IMR-90 (cell line): ENCODE measurements around the gene TMEM72. TPM values are rescaled to one million over a fixed set of nuclear protein-coding genes. Genes with fewer than 3 reads are reported as not detected.

Experiments
- ATAC-seq: fragments of 200-7000 bp; cut with Tn5 transposase; 2 replicates; pipeline ENCODE4 v1.9.1; 2020; ENCODE audit warnings: low read depth, mild to moderate bottlenecking, moderate library complexity
- BruUV-seq: library from RNA; stranded (reverse); fragments of 400-500 nt; replicated peaks from 2 replicates; lab custom pipeline; 2021; lab: Mats Ljungman, UMichigan
- CTCF ChIA-PET: fragments of 300-600 bp; formaldehyde crosslinking; extraction: SDS; loops from one replicate; lab custom pipeline; 2021; ENCODE audit warnings: antibody characterized with exemption; lab: Yijun Ruan, JAX
- POLR2A ChIA-PET: fragments of 300-600 bp; sonication (Branson Sonifier 250); formaldehyde crosslinking; loops from one replicate; lab custom pipeline; 2022; ENCODE audit warnings: antibody characterized with exemption; ENCODE audit not compliant: unreplicated experiment; lab: Charles Lee
- DNase-seq: peaks from one replicate; pipeline ENCODE4 v3.0.0; 2013
- H2AFZ ChIP-seq: replicated peaks from 2 replicates; pipeline ENCODE3; 2013; ENCODE audit warnings: low read length, mild to moderate bottlenecking; ENCODE audit not compliant: poor library complexity
- H2AK5ac ChIP-seq: 2 replicates; pipeline ENCODE4 v1.6.1; 2013; ENCODE audit warnings: low read depth, low read length, inconsistent platforms
- H2AK9ac ChIP-seq: replicated peaks from 2 replicates; pipeline ENCODE3; 2013; ENCODE audit warnings: mild to moderate bottlenecking, low read depth, low read length, moderate library complexity; ENCODE audit not compliant: poor library complexity
- H2BK120ac ChIP-seq: 2 replicates; pipeline ENCODE4 v1.6.1; 2013; ENCODE audit warnings: low read depth, low read length, inconsistent platforms
- H2BK15ac ChIP-seq: 3 replicates; pipeline ENCODE4 v1.6.1; 2013; ENCODE audit warnings: low read depth, low read length, inconsistent platforms
- H2BK20ac ChIP-seq: 2 replicates; pipeline ENCODE4 v1.6.1; 2013; ENCODE audit warnings: low read depth, mild to moderate bottlenecking, inconsistent platforms, low read length, moderate library complexity
- H2BK5ac ChIP-seq: 2 replicates; pipeline ENCODE4 v1.6.1; 2013; ENCODE audit warnings: mild to moderate bottlenecking, low read depth, low read length, inconsistent platforms; ENCODE audit not compliant: poor library complexity, severe bottlenecking
- H3K14ac ChIP-seq: replicated peaks from 2 replicates; pipeline ENCODE4 v1.6.1; 2013; ENCODE audit warnings: low read depth, low read length, inconsistent platforms
- H3K18ac ChIP-seq: 2 replicates; pipeline ENCODE4 v1.6.1; 2013; ENCODE audit warnings: low read depth, low read length, control low read depth
- H3K23ac ChIP-seq: 2 replicates; pipeline ENCODE4 v1.6.1; 2013; ENCODE audit warnings: low read depth, low read length, inconsistent platforms
- H3K27ac ChIP-seq: 2 replicates; pipeline ENCODE4 v1.5.1; 2013; ENCODE audit warnings: mild to moderate bottlenecking, control low read depth, low read length; ENCODE audit not compliant: insufficient read depth
- H3K27me3 ChIP-seq: 2 replicates; pipeline ENCODE4 v1.6.1; 2013; ENCODE audit warnings: low read length; ENCODE audit not compliant: control insufficient read depth, insufficient read depth
- H3K36me3 ChIP-seq: 2 replicates; pipeline ENCODE4 v1.6.1; 2013; ENCODE audit warnings: low read length, mixed read lengths; ENCODE audit not compliant: control insufficient read depth, insufficient read depth
- H3K4ac ChIP-seq: 2 replicates; pipeline ENCODE4 v1.6.1; 2013; ENCODE audit warnings: low read depth, low read length, inconsistent platforms
- H3K4me1 ChIP-seq: 2 replicates; pipeline ENCODE4 v1.6.1; 2013; ENCODE audit warnings: low read length, mixed read lengths; ENCODE audit not compliant: control insufficient read depth, insufficient read depth
- H3K4me2 ChIP-seq: 2 replicates; pipeline ENCODE4 v1.6.1; 2013; ENCODE audit warnings: low read depth, mild to moderate bottlenecking, control low read depth, low read length, moderate library complexity
- H3K4me3 ChIP-seq: 2 replicates; pipeline ENCODE4 v1.5.1; 2013; ENCODE audit warnings: low read depth, mild to moderate bottlenecking, control low read depth, low read length, moderate library complexity; ENCODE audit not compliant: insufficient read depth
- H3K56ac ChIP-seq: 2 replicates; pipeline ENCODE4 v1.6.1; 2013; ENCODE audit warnings: low read length, inconsistent platforms; ENCODE audit not compliant: insufficient read depth; ENCODE audit errors: extremely low read depth
- H3K79me1 ChIP-seq, 2 experiments: 2 replicates each; pipeline ENCODE4 v1.6.1; 2013; ENCODE audit warnings: low read length in 2 of 2, inconsistent platforms in 1 of 2, low read depth in 1 of 2
- H3K9ac ChIP-seq: 2 replicates; pipeline ENCODE4 v1.6.1; 2013; ENCODE audit warnings: low read depth, low read length, control low read depth
- H3K9me1 ChIP-seq: 2 replicates; pipeline ENCODE4 v1.6.1; 2013; ENCODE audit warnings: low read length, inconsistent platforms; ENCODE audit not compliant: insufficient read depth
- H3K9me3 ChIP-seq: 2 replicates; pipeline ENCODE4 v1.6.1; 2013; ENCODE audit warnings: low read length; ENCODE audit not compliant: control insufficient read depth, insufficient read depth
- H4K20me1 ChIP-seq: 2 replicates; pipeline ENCODE4 v1.6.1; 2013; ENCODE audit warnings: low read length, inconsistent platforms; ENCODE audit not compliant: insufficient read depth
- H4K5ac ChIP-seq: 2 replicates; pipeline ENCODE4 v1.6.1; 2013; ENCODE audit warnings: mild to moderate bottlenecking, low read depth, low read length, control low read depth
- H4K8ac ChIP-seq, 2 experiments: 2 replicates each; pipeline ENCODE4 v1.6.1; 2013; ENCODE audit warnings: low read depth in 2 of 2, low read length in 2 of 2, control low read depth in 1 of 2, inconsistent platforms in 1 of 2
- H4K91ac ChIP-seq: 2 replicates; pipeline ENCODE4 v1.6.1; 2013; ENCODE audit warnings: low read depth, low read length, inconsistent platforms; ENCODE audit not compliant: insufficient read depth
- BHLHE40 ChIP-seq: fragments of 150-350 bp; IDR thresholded peaks from 2 replicates; pipeline ENCODE4 v1.6.1; 2016; ENCODE audit warnings: mild to moderate bottlenecking, low read depth, low read length
- CEBPB ChIP-seq: IDR thresholded peaks from 2 replicates; pipeline ENCODE4 v1.6.1; 2012; ENCODE audit warnings: low read depth, low read length, improper control_type of control experiment
- CHD1 ChIP-seq: IDR thresholded peaks from 2 replicates; pipeline ENCODE4 v1.6.1; 2012; ENCODE audit warnings: low read depth, low read length, improper control_type of control experiment
- FOS ChIP-seq: fragments of 150-350 bp; IDR thresholded peaks from 2 replicates; pipeline ENCODE4 v1.6.1; 2016; ENCODE audit warnings: low read depth, low read length
- MAFK ChIP-seq: IDR thresholded peaks from 2 replicates; pipeline ENCODE4 v1.6.1; 2012; ENCODE audit warnings: low read depth, low read length, improper control_type of control experiment
- MAZ ChIP-seq: IDR thresholded peaks from 2 replicates; pipeline ENCODE4 v1.6.1; 2012; ENCODE audit warnings: low read depth, mild to moderate bottlenecking, low read length, improper control_type of control experiment, moderate library complexity, borderline replicate concordance
- MXI1 ChIP-seq: IDR thresholded peaks from 2 replicates; pipeline ENCODE4 v1.6.1; 2012; ENCODE audit warnings: low read depth, mild to moderate bottlenecking, low read length, moderate library complexity, borderline replicate concordance
- NFE2L2 ChIP-seq: fragments of 150-350 bp; IDR thresholded peaks from 2 replicates; pipeline ENCODE4 v1.6.1; 2016; ENCODE audit warnings: low read depth, mild to moderate bottlenecking, low read length
- POLR2A ChIP-seq: IDR thresholded peaks from 2 replicates; pipeline ENCODE4 v1.6.1; 2012; ENCODE audit warnings: mild to moderate bottlenecking, low read depth, low read length
- RAD21 ChIP-seq: IDR thresholded peaks from 2 replicates; pipeline ENCODE4 v1.6.1; 2012; ENCODE audit warnings: low read length, improper control_type of control experiment
- RCOR1 ChIP-seq: IDR thresholded peaks from 2 replicates; pipeline ENCODE4 v1.6.1; 2012; ENCODE audit warnings: mild to moderate bottlenecking, low read length, improper control_type of control experiment; ENCODE audit not compliant: insufficient replicate concordance
- RFX5 ChIP-seq: IDR thresholded peaks from 2 replicates; pipeline ENCODE4 v1.8.0; 2012; ENCODE audit warnings: low read depth, mild to moderate bottlenecking, low read length, moderate library complexity
- SMC3 ChIP-seq: fragments of 150-350 bp; IDR thresholded peaks from 2 replicates; pipeline ENCODE4 v1.6.1; 2016; ENCODE audit warnings: low read depth, mild to moderate bottlenecking, antibody characterized with exemption, low read length, moderate library complexity
- WGBS, 2 experiments: methylation state at CpG; one replicate each; pipeline versions ENCODE4 v1.1.5 to v1.1.7; 2013; ENCODE audit warnings: missing lambda C conversion rate in 2 of 2; ENCODE audit not compliant: insufficient read length in 1 of 2; ENCODE audit errors: extremely low coverage in 2 of 2; 5-methylcytosine and 5-hydroxymethylcytosine counted together
- dilution Hi-C: fragments of 300-500 bp; cut with HindIII; formaldehyde crosslinking; loops from one replicate; pipeline ENCODE4 v1.14.3; 2018; ENCODE audit warnings: low sequenced_read_pairs; ENCODE audit not compliant: unreplicated experiment
- in situ Hi-C: fragments of 300-500 bp; cut with MboI; formaldehyde crosslinking; loops from 3 replicates; pipeline ENCODE4 v1.14.3; 2019; ENCODE audit warnings: low sequenced_read_pairs, inconsistent platforms, mixed read lengths
- intact Hi-C: fragments of 100-400 bp; cut with micrococcal nuclease; formaldehyde crosslinking; loops from 2 replicates; pipeline ENCODE4 v1.10.0; 2022
- polyA plus RNA-seq, 3 experiments: library from polyadenylated mRNA; depleted of rRNA; stranded (reverse); fragments of >200 nt; gene quantifications; 2 replicates each; pipeline ENCODE4 v1.2.3, GENCODE V29; 2012; ENCODE audit warnings: low replicate concordance in 1 of 3
- total RNA-seq: library from RNA; depleted of rRNA; stranded (reverse); fragments of >200 nt; gene quantifications from 2 replicates; pipeline ENCODE4 v1.2.3, GENCODE V29; 2012
- TF ChIP-seq, protein P1 (sequence below): fragments of 150-350 bp; IDR thresholded peaks from 2 replicates; pipeline ENCODE4 v1.6.1; 2016; ENCODE audit warnings: low read depth, mild to moderate bottlenecking, low read length, moderate library complexity, borderline replicate concordance
- TF ChIP-seq, protein P2 (sequence below): conservative IDR thresholded peaks from 2 replicates; pipeline ENCODE4 v1.5.1; 2012; ENCODE audit warnings: mild to moderate bottlenecking, low read depth, low read length, improper control_type of control experiment
- TF ChIP-seq, protein P3 (sequence below): fragments of 150-350 bp; IDR thresholded peaks from 2 replicates; pipeline ENCODE4 v1.6.1; 2017; ENCODE audit warnings: mild to moderate bottlenecking, antibody characterized with exemption, low read length, low read depth

The TMEM72 gene
- total and polyA plus RNA-seq, 2 of the 4 experiments (the other 2 are of a cell fraction): not detected

- no peak overlapping the region for H2AFZ ChIP-seq
- peaks cover 50% of the 10 kb centered on the region for H3K27me3 ChIP-seq
- no peak overlapping the region for H3K9ac ChIP-seq
- H3K4me2 ChIP-seq: no peak overlapping the region
- POLR2A ChIA-PET: no interaction called here
- BruUV-seq: no TSS peak
- H2BK5ac ChIP-seq: no peak overlapping the region
- WGBS, 2 experiments: no CpG with 5 or more reads among the region's 7 CpGs
- no peak overlapping the region for H3K56ac ChIP-seq
- CTCF ChIA-PET: interaction anchor here (0.6 kb wide), 1 partner anchor 42 kb away, joined by 9 read pairs; no protein-coding TSS in a partner anchor
- H4K91ac ChIP-seq: no peak overlapping the region
- H2BK20ac ChIP-seq: no peak overlapping the region
- no peak overlapping the region for H2AK9ac ChIP-seq
- no peaks in the 10 kb centered on the region for H3K36me3 ChIP-seq
- no peak for ATAC-seq
- no peak overlapping the region for H3K18ac ChIP-seq
- no peak overlapping the region for H3K4ac ChIP-seq
- TF ChIP-seq RCOR1: no peak
- TF ChIP-seq, protein P1, sequence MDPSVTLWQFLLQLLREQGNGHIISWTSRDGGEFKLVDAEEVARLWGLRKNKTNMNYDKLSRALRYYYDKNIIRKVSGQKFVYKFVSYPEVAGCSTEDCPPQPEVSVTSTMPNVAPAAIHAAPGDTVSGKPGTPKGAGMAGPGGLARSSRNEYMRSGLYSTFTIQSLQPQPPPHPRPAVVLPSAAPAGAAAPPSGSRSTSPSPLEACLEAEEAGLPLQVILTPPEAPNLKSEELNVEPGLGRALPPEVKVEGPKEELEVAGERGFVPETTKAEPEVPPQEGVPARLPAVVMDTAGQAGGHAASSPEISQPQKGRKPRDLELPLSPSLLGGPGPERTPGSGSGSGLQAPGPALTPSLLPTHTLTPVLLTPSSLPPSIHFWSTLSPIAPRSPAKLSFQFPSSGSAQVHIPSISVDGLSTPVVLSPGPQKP: no peak
- TF ChIP-seq FOS: no peak
- no peak for TF ChIP-seq CEBPB
- TF ChIP-seq NFE2L2: no peak
- TF ChIP-seq MXI1: no peak
- no peak for TF ChIP-seq RFX5
- TF ChIP-seq MAFK: no peak
- no peak for TF ChIP-seq CHD1
- TF ChIP-seq RAD21: no peak
- TF ChIP-seq BHLHE40: no peak
- no peak for TF ChIP-seq SMC3
- TF ChIP-seq POLR2A: no peak
- TF ChIP-seq MAZ: no peak
- TF ChIP-seq, protein P2, sequence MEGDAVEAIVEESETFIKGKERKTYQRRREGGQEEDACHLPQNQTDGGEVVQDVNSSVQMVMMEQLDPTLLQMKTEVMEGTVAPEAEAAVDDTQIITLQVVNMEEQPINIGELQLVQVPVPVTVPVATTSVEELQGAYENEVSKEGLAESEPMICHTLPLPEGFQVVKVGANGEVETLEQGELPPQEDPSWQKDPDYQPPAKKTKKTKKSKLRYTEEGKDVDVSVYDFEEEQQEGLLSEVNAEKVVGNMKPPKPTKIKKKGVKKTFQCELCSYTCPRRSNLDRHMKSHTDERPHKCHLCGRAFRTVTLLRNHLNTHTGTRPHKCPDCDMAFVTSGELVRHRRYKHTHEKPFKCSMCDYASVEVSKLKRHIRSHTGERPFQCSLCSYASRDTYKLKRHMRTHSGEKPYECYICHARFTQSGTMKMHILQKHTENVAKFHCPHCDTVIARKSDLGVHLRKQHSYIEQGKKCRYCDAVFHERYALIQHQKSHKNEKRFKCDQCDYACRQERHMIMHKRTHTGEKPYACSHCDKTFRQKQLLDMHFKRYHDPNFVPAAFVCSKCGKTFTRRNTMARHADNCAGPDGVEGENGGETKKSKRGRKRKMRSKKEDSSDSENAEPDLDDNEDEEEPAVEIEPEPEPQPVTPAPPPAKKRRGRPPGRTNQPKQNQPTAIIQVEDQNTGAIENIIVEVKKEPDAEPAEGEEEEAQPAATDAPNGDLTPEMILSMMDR: no peak
- TF ChIP-seq, protein P3, sequence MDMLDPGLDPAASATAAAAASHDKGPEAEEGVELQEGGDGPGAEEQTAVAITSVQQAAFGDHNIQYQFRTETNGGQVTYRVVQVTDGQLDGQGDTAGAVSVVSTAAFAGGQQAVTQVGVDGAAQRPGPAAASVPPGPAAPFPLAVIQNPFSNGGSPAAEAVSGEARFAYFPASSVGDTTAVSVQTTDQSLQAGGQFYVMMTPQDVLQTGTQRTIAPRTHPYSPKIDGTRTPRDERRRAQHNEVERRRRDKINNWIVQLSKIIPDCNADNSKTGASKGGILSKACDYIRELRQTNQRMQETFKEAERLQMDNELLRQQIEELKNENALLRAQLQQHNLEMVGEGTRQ: no peak
- dilution Hi-C loops: no loop called here
- H4K8ac ChIP-seq: no peak overlapping the region
- H3K9me3 ChIP-seq: no peaks in the 10 kb centered on the region
- no peaks in the 10 kb centered on the region for H4K20me1 ChIP-seq
- no peak overlapping the region for H2BK120ac ChIP-seq
- no peaks in the 10 kb centered on the region for H3K79me1 ChIP-seq
- no peaks in the 10 kb centered on the region for H3K9me1 ChIP-seq
- intact Hi-C loops: no loop called here
- H3K23ac ChIP-seq: no peak overlapping the region
- H3K4me3 ChIP-seq: no peak overlapping the region
- H2BK15ac ChIP-seq: no peak overlapping the region
- DNase-seq: no peak
- no peak overlapping the region for H2AK5ac ChIP-seq
- H3K27ac ChIP-seq: no peak overlapping the region
- in situ Hi-C loops: no loop called here
- H4K5ac ChIP-seq: no peak overlapping the region
- H3K4me1 ChIP-seq: no peaks in the 10 kb centered on the region
- no peak overlapping the region for H3K14ac ChIP-seq
These were observed 535 bp upstream of the TMEM72 start for GRCh38 chr10:44910602-44911001.
